Anterior cingulate cortex (tissue), 58 donors: ENCODE results near the gene THEMIS.

ENCODE experiments used
- DNase-seq, 58 donors: peaks; one replicate each; lab custom pipeline; 2025; lab: John Stamatoyannopoulos, UW

Gene THEMIS

GRCh38 chr6:127866766-127867165 lies 34.1 kb downstream of the THEMIS start:
- no peak for DNase-seq

GRCh38 chr6:127865108-127865507 lies 35.8 kb downstream of the THEMIS start:
- DNase-seq = no peak

GRCh38 chr6:127864701-127865100 lies 36.2 kb downstream of the THEMIS start:
- DNase-seq = no peak

GRCh38 chr6:127860723-127861122 lies 40.1 kb downstream of the THEMIS start:
- no peak for DNase-seq

GRCh38 chr6:127859956-127860355 lies 40.9 kb downstream of the THEMIS start:
- DNase-seq = no peak

GRCh38 chr6:127858727-127859391 lies 42.0 kb downstream of the THEMIS start:
- no peak for DNase-seq

- no peak for DNase-seq
Observed at GRCh38 chr6:127857051-127857637, 43.7 kb downstream of the THEMIS start.

GRCh38 chr6:127855542-127856159 lies 45.2 kb downstream of the THEMIS start:
- DNase-seq = peak in 21 of 58 donors; percentile 1 to 44 (median 14)

- DNase-seq = no peak
Observed at GRCh38 chr6:127854009-127854408, 46.8 kb downstream of the THEMIS start.

GRCh38 chr6:127851197-127851596 lies 49.7 kb downstream of the THEMIS start:
- DNase-seq = no peak

GRCh38 chr6:127845242-127845641 lies 55.6 kb downstream of the THEMIS start:
- no peak for DNase-seq

- DNase-seq = no peak
Observed at GRCh38 chr6:127844529-127844928, 56.3 kb downstream of the THEMIS start.

- DNase-seq = no peak
Observed at GRCh38 chr6:127843582-127843981, 57.3 kb downstream of the THEMIS start.

GRCh38 chr6:127842562-127842961 lies 58.3 kb downstream of the THEMIS start:
- no peak for DNase-seq

GRCh38 chr6:127841811-127842210 lies 59.0 kb downstream of the THEMIS start:
- no peak for DNase-seq

- DNase-seq = no peak
Observed at GRCh38 chr6:127834136-127834535, 66.7 kb downstream of the THEMIS start.

- no peak for DNase-seq
Observed at GRCh38 chr6:127833336-127833735, 67.5 kb downstream of the THEMIS start.

GRCh38 chr6:127832381-127832780 lies 68.5 kb downstream of the THEMIS start:
- DNase-seq = no peak

GRCh38 chr6:127824061-127824460 lies 76.8 kb downstream of the THEMIS start:
- no peak for DNase-seq

- DNase-seq = no peak
Observed at GRCh38 chr6:127821431-127821830, 79.4 kb downstream of the THEMIS start.

GRCh38 chr6:127818149-127818548 lies 82.7 kb downstream of the THEMIS start:
- no peak for DNase-seq

GRCh38 chr6:127816643-127817042 lies 84.2 kb downstream of the THEMIS start:
- no peak for DNase-seq
